ENCODE data around the gene ENPEP. TPM values are rescaled to one million over a fixed set of nuclear protein-coding genes. Genes with fewer than 3 reads are reported as not detected.

The ENPEP gene
- total and polyA plus RNA-seq, 2 of the 13 experiments (the other 11 are each of a cell fraction or from before 2014, with no cell fraction given), result not detected

DNA sequence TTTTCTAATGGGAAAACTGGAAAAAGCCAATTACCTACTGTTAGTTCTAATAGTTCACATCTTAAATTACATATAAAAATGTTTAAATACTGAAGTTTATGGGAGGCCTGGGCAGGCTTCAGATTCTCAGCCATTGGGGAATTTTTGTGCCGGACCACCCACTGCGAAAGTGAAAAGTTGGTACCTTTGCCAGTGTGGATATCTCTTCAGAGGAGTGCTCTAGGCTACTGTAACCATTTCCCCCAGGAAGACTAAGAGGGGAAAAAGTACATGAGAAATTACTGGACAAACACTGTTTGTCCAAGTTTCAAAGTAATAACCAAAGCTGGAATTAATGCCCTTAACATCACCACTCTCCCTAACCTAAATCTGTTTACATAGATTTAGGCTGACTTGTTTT, 126.1 kb downstream of the ENPEP start:
- Histone ChIP-seq H3K36me3 (replicated peaks in 1 of 2; ENCODE audit: control insufficient read depth in 1 of 2, insufficient read depth in 2 of 2, low read length in 2 of 2) (no peaks in the 10 kb centered on the region), H3K79me2 (ENCODE audit: insufficient read depth, low read length) (no peaks in the 10 kb centered on the region), H4K20me1 (ENCODE audit: insufficient read depth, low read length) (no peaks in the 10 kb centered on the region), H3K4me2 (ENCODE audit: low read depth, low read length) (no peak overlapping the region), H3K9ac (ENCODE audit: insufficient read depth, low read depth, low read length) (no peak overlapping the region), H3K27ac (ENCODE audit: extremely low read length, insufficient read depth, low read length) (no peak overlapping the region), H2AFZ (ENCODE audit: low read length) (no peak overlapping the region), H3K27me3 (ENCODE audit: control insufficient read depth in 1 of 2, insufficient read depth in 2 of 2, low read length in 2 of 2) (no peaks in the 10 kb centered on the region), H3K9me3 (ENCODE audit: low read length) (no peaks in the 10 kb centered on the region), H3K4me1 (ENCODE audit: insufficient read depth, low read length) (no peaks in the 10 kb centered on the region), H3K4me3 (replicated peaks in 1 of 3; ENCODE audit: insufficient read depth in 1 of 3, low read depth in 2 of 3, low read length in 3 of 3) (no peak overlapping the region)
- ATAC-seq, result no peak
- intact Hi-C loops (cut with micrococcal nuclease; ENCODE audit: unreplicated experiment) (no loop called here), in situ Hi-C loops (cut with HindIII; ENCODE audit: extremely low pct_ligation_motif_present, low pct_unique_long_range_greater_than_20kb) (no loop called here)
- ChIA-PET CTCF (ENCODE audit: low intra/inter-chr PET ratio, low total read pairs) (no interaction called here), POLR2A (no interaction called here)
- WGBS (ENCODE audit: low lambda C conversion rate), result 6% methylated on average over 2 of the region's 2 CpGs
- no peak for FAIRE-seq
- BruUV-seq (replicated peaks), result no TSS peak
- TF ChIP-seq, protein P1, sequence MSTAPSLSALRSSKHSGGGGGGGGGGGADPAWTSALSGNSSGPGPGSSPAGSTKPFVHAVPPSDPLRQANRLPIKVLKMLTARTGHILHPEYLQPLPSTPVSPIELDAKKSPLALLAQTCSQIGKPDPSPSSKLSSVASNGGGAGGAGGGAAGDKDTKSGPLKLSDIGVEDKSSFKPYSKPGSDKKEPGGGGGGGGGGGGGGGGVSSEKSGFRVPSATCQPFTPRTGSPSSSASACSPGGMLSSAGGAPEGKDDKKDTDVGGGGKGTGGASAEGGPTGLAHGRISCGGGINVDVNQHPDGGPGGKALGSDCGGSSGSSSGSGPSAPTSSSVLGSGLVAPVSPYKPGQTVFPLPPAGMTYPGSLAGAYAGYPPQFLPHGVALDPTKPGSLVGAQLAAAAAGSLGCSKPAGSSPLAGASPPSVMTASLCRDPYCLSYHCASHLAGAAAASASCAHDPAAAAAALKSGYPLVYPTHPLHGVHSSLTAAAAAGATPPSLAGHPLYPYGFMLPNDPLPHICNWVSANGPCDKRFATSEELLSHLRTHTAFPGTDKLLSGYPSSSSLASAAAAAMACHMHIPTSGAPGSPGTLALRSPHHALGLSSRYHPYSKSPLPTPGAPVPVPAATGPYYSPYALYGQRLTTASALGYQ (CRISPR knock-in tag; IDR thresholded peaks at IDR 0.05), result no peak
- TF ChIP-seq RORA (CRISPR knock-in tag; IDR thresholded peaks at IDR 0.05) (no peak), SMARCC2 (IDR thresholded peaks at IDR 0.05) (no peak), ZBTB43 (CRISPR knock-in tag; conservative IDR thresholded peaks at IDR 0.05) (no peak), PTBP1 (IDR thresholded peaks at IDR 0.05; ENCODE audit: low read depth, low read length, poor library complexity, severe bottlenecking) (no peak), TMF1 (CRISPR knock-in tag; IDR thresholded peaks at IDR 0.05; ENCODE audit: low read depth) (no peak), ZNF569 (CRISPR knock-in tag; IDR thresholded peaks at IDR 0.05; ENCODE audit: borderline replicate concordance) (no peak)
- TF ChIP-seq, protein P2, sequence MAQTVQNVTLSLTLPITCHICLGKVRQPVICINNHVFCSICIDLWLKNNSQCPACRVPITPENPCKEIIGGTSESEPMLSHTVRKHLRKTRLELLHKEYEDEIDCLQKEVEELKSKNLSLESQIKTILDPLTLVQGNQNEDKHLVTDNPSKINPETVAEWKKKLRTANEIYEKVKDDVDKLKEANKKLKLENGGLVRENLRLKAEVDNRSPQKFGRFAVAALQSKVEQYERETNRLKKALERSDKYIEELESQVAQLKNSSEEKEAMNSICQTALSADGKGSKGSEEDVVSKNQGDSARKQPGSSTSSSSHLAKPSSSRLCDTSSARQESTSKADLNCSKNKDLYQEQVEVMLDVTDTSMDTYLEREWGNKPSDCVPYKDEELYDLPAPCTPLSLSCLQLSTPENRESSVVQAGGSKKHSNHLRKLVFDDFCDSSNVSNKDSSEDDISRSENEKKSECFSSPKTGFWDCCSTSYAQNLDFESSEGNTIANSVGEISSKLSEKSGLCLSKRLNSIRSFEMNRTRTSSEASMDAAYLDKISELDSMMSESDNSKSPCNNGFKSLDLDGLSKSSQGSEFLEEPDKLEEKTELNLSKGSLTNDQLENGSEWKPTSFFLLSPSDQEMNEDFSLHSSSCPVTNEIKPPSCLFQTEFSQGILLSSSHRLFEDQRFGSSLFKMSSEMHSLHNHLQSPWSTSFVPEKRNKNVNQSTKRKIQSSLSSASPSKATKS (CRISPR knock-in tag; IDR thresholded peaks at IDR 0.05), result no peak
- no peak for DNase-seq (ENCODE audit: low spot score)

Measured in HepG2 (cell line).